ENCODE results near the gene NEXMIF.

DNA sequence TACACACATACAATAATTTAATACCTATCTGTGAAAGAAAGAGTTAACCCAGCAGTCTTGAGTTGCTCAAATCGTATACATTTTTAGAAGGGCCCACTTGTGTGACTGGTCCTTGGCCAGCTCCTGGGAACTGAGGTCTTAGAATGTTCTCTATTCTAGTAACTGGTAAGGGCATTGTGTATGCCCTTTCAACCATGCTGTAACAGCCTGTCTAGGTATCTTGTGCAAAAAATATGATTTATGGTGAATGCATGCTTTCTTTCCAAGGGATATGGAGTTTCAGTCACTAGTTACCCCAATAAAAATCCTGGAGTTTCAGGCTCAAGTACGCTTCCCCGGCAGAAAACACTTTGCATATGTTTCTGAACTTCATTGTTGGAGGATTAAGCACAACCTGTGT lies 140.6 kb downstream of the NEXMIF start:
- TF ChIP-seq POLR2A (IDR thresholded peaks at IDR 0.05; ENCODE audit: low read length) (no peak), GATA1 (IDR thresholded peaks at IDR 0.05; ENCODE audit: low read depth, low read length) (no peak)

All from erythroblast (primary cell).